GM23248 (cell line): Measurements from ENCODE around the gene PMS2.

Source experiments
- EZH2 ChIP-seq: fragments of 200-600 bp; sonication (generic); IDR thresholded peaks from 2 replicates; pipeline ENCODE4 v1.6.1; 2018; ENCODE audit warnings: antibody characterized with exemption, mild to moderate bottlenecking; ENCODE audit not compliant: insufficient read depth, poor library complexity, severe bottlenecking
- EZH2phosphoT487 ChIP-seq: fragments of 200-600 bp; sonication (generic); IDR thresholded peaks from 2 replicates; pipeline ENCODE4 v1.6.1; 2018; ENCODE audit warnings: antibody characterized with exemption, moderate library complexity, mild to moderate bottlenecking, low read depth; ENCODE audit not compliant: insufficient read depth

DNA sequence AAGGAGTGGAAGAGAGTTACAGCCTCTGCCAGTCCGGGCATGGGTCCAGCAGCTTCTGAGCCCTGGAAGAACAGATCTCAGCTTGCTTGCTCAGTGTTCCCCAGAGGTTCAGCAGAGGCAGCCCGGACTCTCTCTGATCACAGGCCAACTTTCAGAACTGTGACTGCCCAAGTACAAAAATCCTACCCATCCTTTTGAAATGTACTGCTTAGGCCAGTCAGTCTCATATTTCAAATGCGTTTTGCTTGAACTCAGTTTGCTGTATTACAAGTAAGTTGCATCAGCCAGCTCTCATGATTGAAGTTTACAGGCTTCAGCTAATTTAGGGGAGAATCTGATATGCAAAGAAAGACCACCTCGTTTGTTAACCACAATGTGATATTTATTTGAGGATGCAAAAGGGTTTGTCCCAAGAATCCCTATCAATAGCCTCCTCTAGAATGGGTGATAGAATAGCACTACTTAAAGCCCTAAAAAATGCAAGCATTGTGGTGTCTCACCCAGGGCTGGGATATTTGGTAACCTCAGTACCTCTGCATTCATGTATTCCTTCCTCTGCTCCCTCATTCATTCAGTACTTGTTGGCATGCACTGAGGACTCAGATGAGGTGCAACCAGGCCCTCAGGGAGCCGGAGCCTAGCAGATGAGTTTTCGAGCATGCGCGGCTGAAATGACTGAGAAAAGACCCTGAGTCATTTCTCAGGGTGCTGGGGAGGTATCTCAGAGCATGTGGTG lies 7.2 kb upstream of the PMS2 start:
- TF ChIP-seq EZH2 (no peak), EZH2phosphoT487 (no peak)
